Measurements from ENCODE around the gene HOXA4.

HOXA4 gene

DNA sequence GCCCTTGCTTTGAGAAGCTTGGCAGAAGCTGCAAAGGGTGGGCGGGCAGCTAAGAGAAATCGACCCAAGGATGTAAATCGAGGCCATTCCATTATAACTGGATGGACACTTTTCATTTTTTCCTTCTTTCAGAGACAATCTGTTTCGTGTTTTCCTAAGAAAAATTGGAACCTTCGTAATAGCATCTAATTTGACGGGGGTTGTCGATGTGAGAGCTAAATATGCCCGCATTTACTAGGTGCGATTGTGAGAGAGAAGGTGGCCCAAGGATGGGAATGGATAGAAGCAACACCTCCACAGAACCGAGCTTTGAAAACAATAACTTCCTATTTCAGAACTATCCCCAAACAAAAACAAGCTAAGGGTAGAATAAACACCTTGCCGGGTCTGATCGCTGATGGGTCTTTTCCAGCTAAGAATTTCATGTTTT, 848 bp upstream of the HOXA4 start:
- peak in 1 of 2 experiments; percentile 51 for DNase-seq

DNA sequence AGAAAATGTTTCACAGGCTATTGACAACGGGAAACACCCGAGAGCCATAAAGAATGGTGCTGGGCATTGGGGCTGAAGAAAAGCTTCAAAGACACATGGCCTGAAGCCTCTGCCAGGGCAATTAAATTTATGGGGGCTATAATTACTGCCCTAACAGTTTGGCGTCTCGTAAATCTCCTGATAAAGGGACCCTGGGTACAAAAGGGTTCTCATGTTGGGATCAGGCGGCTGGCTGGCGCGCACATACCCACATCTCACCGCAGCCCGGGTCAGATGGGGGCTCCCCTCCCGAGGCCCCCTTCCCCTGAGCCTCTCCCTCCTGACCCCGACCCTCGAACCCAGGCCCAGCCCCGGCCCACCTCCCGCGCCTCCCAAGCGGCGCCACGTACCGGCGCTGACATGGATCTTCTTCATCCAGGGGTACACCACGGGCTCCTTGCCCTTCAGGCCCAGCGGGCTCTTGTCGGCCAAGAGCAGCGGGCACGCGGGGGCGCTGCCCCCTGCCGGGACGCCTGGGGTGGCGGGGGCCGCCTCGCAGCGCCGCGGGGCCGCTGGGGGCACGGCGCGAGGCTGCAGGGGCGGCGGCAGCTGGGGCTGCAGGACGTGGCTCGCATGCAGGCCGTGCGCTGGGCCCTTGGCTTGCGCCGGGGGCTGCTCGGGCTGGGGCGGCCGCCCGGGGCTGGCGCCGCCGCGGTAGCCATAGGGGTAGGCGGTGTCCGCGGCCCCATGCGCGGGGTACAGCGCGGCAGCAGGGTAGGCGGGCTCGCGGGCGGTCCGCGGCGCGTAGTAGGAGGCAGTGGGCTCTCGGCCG, 623 bp downstream of the HOXA4 start:
- DNase-seq: no peak

DNA sequence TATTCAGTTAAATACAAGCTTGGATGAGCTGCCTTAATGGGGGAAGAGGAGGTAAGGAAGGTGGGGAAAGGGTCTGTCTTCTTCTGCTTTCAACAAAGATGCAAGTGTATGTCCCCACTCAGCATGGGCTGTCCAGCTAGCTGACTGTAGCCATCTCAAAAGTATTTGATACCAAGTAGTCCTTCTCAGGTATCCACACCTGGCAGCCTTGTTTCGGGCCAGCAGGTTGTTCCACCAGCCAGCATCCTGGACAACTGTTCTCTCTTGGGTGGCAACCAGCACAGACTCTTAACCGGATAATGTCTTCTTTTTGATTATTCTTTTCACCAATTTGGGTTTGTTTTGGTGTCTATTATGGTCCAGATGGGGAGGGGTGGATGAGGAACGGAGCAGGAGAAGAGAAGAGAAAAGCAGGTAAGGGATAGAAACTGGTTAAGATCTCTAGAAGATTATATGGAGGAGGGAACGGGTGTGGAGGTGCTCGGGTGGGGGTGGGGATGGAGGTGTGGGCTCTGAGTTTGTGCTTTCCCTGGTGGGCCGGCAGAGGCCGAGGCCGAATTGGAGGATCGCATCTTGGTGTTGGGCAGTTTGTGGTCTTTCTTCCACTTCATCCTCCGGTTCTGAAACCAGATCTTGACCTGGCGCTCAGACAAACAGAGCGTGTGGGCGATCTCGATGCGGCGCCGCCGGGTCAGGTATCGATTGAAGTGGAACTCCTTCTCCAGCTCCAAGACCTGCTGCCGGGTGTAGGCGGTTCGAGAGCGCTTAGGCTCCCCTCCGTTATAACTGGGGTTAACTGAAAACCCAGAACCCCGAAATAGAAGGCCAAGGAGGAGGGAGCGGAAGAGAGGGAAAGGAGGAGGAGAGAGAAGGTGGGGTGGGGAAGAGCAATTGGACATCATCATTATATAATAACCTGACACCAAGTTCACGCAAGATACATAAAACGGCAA, 1.5 kb downstream of the HOXA4 start:
- no peak for DNase-seq

DNA sequence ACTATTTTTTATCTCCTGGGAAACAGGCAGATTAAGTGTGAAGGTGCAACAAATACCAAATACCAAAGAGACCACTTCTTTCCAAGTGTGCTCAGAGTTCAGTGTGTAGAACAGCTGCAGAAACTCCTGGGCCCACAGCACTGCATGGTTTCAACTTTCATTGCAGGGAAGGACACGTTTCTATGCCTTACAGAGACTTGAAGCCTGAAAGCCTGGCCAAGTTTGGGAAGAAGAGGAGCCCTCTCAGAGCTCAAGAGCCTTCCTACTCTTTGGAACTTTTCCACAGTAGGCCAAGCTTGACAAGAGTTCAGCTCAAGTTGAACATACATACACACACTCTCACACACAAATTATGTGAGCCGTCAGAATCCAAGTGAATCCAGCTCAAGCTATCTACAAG, 2.5 kb downstream of the HOXA4 start:
- no peak for DNase-seq

DNA sequence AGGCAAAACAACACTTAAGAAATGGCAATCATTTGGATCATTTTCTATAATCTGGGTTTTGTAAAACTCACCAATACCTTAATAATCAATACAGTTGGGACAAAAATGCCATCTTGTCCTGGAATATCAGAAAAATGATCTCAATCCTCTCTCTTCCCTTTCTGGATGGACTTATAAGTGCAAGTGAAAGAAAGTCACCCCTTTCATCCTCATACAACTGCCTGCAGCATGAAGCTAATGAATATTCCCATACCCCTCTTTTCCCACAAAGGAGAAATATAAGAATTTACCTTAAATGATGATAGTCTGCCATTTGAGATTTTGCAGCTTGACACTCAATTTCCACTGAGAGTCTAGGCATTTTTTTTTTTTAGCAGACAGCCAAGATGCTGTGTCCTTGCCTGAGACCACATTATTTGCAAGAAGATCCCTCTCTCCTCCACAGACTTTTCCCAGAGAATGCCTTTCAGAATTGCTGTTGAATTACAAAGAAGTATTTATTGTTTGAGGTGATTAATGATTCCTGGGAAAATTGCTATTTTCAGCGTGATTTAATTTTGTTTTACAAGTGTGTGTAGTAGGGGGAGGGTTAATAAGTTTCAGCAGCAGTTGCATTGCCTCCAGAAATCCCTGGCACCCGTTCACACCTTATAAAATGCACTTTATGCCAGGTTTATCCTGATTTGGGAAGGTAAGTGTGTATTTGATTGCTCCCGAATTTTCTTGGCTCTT, 3.8 kb downstream of the HOXA4 start:
- DNase-seq: no peak

DNA sequence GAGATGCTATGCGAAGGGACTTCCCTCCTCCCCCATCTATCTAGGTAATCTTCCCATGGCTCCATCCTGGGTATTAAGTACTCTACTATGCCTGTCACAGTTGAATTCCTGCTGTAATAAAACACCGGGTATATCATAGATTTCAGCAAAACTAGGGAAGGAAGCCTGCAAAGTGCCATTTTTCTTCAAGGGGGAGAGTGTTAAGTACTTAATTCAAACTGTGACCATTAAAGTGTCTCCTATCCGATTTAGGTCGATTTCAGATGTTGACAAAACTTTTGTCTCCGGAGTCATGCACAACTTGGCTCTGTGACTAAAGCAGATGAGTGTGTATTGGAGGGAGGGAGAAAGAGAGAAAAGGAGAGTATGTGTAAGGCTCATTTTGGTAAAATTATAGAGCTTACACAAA, 4.6 kb downstream of the HOXA4 start:
- DNase-seq: no peak

DNA sequence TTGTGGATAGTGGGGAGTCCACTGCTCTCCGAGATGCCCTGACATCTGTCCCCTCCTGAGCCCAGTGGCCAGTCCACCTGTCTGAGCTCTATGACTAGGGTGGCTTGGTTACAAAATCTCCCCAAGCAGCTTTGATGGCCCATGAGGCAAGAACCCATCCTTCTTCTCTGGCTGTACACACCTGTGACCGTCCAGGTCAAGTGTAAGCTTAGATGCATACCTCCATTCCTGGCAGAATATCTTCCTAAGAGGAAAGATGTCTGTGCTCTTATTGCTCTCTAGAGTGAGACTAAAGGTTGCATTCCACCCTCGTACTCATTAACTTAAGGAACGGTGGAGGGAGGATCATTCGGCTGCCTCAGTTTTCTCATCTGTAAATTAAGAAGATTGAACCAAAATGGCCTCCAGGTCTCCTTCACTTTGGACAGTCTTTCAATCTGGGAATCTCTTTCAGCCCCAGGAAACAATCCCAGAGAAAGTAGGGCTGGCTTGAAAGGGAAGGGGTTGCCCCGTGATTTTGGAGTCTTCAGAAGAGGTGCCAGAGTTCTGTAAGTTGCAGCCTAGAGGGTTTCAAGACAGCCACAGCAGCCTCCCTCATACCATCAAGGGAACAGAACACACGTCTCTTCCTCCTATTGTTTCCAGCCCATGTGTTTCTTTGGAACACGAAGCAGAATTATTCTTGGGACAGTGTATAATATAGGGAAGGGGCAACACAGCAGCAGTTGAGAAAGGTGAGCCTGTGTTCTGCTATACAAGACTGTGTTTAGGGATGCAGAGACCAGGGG, 5.5 kb downstream of the HOXA4 start:
- no peak for DNase-seq

DNA sequence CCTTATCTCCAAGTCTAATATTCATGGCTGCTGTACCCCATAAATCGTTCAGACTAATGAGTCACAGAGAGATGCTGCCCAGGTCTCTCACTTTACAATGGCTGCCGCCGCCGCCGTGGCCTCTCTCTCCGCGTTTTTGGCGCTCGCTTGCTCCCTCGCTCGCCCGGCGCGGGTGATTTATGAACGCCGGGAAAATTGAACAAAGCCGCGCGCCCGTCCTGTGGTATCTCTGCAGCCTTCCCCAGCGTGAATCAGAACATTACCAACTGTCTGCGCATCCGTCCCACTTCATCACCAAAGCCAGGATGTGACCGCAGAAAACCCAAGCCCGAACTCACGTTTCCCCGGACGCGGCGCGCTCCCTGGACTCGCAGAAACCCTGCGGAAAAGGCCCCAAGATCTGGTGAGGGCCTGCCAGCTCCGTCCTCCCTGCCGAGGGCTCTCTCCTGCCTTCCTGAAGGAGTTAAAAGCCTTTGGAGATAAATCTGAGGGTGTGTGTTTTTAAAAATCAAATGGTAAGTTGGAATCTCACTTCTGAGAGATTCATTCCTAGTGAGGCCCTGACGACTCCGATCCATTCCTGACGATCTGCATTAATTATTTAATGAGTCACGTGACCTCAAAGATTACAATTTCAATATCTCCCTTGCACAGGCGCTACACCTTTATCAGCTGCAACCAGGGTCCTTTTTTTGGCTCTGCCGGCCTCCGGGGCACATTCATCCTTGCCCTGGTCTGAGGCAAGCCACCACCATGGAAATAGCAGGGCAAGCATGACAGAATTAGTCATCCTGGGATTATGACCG, 6.3 kb downstream of the HOXA4 start:
- no peak for DNase-seq

DNA sequence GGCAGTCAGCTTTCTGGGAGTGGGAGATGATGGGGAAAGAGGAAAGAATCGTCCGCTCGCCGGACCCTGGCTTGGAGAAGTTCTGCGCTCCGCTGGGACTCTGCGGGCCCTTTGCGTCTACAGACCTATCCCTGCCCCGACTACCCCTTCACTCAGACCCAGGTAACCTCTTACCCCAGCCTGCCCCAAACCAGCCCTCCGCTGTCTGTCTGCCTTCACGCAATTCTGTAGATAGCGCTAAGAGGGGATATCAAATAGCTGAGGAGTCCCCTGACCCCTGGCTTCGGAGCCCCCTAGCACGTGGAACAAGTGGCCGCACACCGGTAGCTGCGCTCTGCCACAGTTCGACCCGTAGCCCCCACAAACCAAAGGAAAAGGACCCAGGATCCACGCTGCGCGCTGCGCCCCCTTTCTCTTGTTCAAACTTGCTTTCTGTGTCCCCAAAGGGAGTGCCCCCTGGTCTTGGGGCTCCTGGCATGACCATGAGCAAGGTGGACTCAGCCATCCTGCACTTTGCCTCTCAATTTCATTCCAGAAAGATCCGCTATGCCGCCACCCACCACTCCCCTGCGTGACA, 7.0 kb downstream of the HOXA4 start:
- DNase-seq: no peak

DNA sequence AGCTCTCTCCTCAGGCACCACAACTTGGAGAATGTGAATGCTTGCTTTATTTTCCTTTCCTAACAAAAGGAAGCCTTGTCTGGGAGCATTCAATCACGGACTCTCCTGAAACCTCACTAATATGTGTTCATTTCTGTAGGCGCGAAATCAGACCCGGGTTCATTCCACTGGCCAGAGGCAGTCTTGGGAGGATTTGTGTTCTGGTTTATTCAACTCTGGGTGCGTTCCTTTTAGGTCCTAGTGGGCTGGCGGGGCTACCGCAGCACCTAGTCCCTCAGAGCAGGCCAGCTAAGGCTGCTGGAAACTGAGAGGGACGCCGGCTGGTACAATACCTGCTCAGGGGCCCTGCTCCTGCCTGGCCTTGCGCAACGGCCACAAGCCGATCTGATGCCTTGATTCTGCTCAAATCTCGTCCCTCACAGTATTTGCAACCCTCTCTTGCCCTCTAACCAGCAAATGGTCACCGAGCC, 7.5 kb downstream of the HOXA4 start:
- DNase-seq: no peak

DNA sequence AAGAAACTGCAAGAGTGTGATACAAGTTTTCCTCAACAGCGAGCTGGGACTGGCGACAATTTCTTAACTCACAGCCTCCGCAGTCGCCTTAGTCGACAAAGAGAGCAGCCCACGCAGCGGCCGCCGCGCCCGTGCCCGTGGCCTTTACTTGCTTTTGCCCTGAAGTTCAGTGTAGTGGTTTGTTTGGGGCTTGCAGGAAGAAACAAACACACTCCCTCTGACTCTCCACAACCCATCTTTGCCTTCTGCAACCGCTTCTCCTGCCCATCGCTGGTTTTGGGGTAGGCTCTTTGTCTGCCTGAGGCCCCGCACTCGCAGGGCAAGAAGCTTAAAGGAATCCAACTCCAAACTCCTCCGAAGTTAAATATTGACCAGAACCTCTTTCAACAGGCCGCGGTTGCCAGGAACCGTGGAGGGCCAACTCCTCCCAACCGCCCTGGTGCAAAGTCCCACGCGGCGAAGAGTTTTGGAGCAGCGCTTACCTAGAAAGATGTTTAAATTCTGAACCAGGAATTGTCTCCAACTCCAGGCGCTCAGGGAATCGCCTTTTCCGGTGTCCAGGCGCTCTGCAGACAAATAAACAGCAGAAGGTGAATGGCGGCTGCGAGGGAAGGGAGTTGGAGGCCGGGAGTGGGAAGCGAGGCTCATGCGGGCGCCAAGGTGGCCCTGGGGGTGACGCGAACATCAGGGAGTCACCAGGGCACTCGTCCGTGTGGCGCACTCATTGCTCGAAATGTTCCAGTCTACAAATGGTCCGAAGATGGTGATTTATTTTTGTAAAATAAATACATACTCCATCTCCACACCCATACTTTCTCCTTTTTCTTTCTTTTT, 8.3 kb downstream of the HOXA4 start:
- no peak for DNase-seq

DNA sequence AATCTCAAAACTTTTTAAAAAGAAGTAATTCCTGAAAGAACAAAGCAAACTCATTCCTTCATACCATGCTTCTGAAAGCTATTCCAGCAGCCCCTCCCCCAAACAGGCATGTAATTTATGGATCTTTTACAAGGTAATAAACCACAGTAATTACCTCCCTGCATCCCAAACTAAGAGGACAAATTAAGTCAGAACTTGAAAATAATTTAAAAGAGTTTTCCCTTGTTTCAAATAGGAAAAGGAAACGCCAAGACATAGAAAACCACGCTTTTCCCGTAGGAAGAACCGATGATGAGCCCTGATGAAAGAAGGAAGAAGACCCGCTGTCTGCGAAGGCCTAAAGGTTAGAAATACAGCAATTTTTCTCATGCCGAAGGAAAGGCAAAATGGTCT, 8.9 kb downstream of the HOXA4 start:
- no peak for DNase-seq

DNA sequence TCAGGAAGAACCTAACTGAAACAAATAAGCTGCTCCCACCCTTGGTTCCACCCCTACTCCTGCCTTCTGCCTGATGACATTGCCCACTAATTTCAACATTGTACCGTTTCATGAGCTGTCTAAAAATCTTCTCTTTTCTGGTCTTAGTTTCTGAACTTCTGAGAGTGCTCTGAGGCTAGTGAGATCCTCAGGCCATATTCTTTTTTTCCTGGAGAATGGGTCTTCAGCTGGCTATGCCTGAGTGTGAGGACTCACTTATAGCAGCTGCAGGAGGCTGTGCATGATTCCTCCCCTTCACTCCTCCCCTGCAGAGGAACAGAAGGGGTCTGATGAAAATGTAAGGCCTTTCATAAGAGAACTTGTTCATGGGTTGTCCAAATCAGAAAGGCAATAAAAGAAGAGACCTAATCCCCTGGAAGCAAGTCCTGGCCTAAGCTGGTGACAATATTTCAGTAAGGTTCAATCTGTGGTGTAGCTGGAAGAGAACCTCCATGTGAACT, 11.1 kb downstream of the HOXA4 start:
- no peak for DNase-seq

DNA sequence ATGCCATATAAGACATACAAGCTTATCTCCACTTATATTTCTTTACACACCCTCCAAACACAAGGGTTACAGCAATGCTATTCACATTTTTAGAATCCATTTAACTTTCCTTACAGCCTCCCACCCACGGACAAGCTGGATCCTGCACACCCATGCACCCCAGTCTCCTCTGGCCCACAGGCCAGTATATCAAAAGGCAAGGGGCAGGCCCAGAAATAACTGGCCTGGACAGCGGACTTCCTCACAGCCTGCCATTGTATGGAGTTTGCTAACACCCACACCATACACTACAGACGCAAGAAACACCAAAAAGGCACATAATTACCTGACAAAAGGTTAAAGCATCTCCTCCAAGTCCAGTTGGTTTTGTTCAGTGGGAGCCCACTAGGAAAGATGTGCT, 12.0 kb downstream of the HOXA4 start:
- no peak for DNase-seq

DNA sequence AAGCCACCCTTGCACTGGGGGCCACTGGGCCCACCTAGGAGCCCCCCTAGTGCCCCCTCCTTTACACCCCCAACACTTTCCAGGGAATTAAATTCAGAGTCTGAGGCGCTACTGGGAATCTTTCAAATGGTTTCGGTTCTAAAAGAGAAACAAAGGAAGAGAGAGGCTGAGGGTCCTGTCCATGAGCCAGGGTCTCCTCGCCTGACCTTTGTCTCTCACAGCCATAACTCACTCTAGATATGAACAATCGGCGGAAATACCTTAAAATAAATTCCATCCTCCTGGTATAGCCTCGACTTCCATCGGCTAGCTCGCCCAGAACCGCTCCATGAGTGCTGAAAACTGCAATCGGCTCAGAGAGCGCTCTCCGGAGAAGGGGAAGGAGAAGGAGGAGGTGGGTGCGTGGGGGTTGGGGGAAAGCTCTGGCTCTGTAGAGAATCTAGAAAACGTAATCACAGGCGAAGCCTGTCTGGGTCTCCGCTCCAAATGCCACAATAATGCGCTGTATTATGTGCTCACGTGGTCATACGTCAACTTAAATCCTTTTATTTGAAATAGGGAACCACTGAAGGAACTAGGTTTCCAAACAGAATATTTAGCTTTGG, 12.6 kb downstream of the HOXA4 start:
- no peak for DNase-seq

DNA sequence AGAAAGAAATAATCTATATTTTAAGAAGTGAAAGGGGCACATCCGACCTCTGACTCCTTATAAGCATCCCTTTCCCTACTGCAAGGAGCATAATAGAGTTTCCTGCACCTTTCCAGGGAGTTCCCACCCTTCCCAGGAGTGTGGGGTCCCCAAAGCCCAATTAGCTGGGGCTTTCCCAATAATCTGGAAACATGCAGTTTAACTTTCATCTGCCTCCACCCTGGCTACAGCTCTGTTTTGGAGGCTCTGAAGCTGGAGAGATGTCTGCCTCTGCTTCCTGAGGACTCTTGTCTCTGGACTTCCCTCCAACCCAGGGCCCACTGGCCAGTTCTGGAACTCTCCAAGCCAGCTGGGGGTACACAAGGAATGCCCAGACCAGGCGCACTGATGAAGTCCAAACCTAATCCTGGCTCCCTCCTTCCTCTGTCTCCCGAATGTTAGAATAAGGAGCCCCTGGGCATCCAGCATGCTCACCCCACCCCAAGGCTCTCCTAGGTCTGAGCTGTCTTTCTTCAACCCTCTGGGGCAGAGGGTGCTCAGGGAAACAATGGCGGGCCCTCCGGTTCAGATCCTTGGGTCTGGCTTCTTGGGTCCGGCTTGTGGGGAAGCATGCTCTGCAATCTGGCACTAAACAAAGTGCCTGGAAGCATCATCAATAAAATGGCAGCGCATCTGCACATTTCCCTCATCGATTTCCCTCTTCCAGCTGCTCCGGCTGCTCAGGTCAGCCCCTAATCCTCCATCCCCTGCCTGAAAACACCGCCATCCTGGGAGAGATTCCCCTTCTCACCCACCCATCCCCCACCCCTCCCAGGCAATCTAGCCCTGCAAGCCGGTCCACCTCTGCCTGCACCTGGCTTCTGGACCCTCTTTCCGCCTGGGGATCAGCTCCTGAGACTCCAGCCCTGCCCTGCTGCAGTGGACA, 13.3 kb downstream of the HOXA4 start:
- no peak for DNase-seq

DNA sequence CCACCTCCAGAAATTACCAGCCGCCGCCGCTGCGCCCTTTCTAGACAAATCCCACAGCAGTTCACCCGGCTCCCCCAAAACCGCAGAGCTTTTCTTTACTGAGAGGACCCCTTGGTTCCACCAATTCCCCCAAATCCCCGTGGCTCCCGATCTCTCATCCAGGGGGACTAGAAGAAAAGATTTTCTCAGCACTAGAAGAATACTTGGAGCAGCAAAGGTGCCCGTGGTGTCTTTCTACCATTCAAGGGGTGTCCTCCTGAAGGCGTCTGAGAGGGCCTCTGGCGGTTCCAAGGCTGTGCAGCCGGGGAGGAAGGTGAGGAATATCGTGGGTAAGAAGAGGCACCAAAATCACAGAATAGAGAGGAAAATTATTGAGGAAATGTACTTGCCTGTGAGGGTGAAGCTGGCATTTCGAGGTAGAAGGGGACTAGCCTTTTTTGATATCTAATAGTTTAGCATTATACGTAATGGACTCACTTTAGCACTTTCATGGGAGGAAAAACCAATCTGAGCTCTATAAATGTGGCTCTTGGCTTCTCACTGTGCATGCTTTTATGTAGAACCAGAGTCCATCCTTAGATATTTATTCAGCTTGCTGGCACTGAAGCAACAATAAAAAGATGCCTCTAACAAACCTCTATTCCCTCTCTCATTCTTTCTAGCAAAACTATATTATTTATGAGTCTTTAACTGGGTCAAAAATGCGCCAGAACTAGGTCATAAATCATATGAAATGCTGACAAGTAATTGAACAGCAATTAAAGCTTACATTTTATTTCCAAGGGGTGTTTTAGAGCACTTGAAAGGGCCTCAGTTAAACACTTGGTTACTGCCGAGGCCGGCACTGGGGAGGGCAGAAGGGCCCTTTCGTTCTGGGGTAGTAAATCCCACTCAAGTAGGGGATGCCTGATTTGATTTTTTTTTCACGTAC, 14.3 kb downstream of the HOXA4 start:
- DNase-seq: no peak

Data from NCI-H187 (cell line).